Measurements from ENCODE around the gene METTL27.

DNA sequence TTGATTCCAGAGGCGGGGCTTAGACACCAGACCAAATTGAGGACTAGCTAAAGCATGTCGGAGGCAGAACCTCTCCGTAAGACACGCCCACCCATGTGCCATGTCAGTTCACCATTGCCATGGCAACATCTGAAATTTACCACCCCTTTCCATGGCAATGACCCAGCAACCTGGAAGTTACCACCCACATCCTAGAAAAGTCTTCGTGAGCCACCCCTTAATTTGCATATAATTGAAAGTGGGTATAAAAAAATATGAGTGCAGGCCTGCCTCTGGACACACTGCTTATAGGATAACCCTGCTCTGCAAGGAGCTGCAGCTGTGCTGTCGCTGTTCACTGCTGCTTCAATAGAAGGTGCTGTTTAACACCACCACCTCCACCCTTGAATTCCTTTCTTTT lies 46.6 kb upstream of the METTL27 start:
- no peak for TF ChIP-seq FOXM1 (IDR thresholded peaks at IDR 0.05; ENCODE audit: borderline replicate concordance)
- no peak for TF ChIP-seq BHLHE40 (IDR thresholded peaks at IDR 0.05; ENCODE audit: borderline replicate concordance)
- TF ChIP-seq CTBP1 (IDR thresholded peaks at IDR 0.05; ENCODE audit: borderline replicate concordance): no peak
- TF ChIP-seq FOXA1 (IDR thresholded peaks at IDR 0.05): no peak
- no peak for TF ChIP-seq ZNF384 (IDR thresholded peaks at IDR 0.05)
- no peak for TF ChIP-seq ELF4 (IDR thresholded peaks at IDR 0.05)
- no peak for TF ChIP-seq SP1 (IDR thresholded peaks at IDR 0.05)
- TF ChIP-seq LEF1 (IDR thresholded peaks at IDR 0.05; ENCODE audit: borderline replicate concordance): no peak

All from HEK293T (cell line).